GM10266 (cell line): ENCODE results near the gene PCBD1.

Experiments used
- DNase-seq: peaks from one replicate; pipeline ENCODE4 v3.0.0; 2012; ENCODE audit errors: extremely low spot score
- CTCF ChIP-seq: IDR thresholded peaks from 2 replicates; pipeline ENCODE4 v1.5.1; 2012; ENCODE audit warnings: mild to moderate bottlenecking, low read depth; ENCODE audit not compliant: control insufficient read depth, insufficient read depth; ENCODE audit errors: missing control alignments

The PCBD1 gene

GRCh38 chr10:70845256-70845655 lies 43.1 kb downstream of the PCBD1 start:
- no peak for DNase-seq
- no peak for TF ChIP-seq CTCF

- TF ChIP-seq CTCF: no peak
- no peak for DNase-seq
These were observed 44.4 kb downstream of the PCBD1 start for GRCh38 chr10:70843776-70844489.

GRCh38 chr10:70843333-70843732 lies 45.0 kb downstream of the PCBD1 start:
- no peak for DNase-seq
- no peak for TF ChIP-seq CTCF

GRCh38 chr10:70840836-70841235 lies 47.5 kb downstream of the PCBD1 start:
- no peak for TF ChIP-seq CTCF

GRCh38 chr10:70838270-70838805 lies 50.0 kb downstream of the PCBD1 start:
- no peak for TF ChIP-seq CTCF
- DNase-seq: no peak

More at GRCh38 chr10:70840836-70841235, 47.5 kb downstream of the PCBD1 start:
- no peak for DNase-seq

GRCh38 chr10:70837660-70838059 lies 50.7 kb downstream of the PCBD1 start:
- DNase-seq: no peak
- TF ChIP-seq CTCF: no peak

GRCh38 chr10:70836319-70836718 lies 52.0 kb downstream of the PCBD1 start:
- no peak for TF ChIP-seq CTCF
- DNase-seq: no peak
